Subcutaneous adipose tissue (tissue), 4 donors: Measurements from ENCODE around the gene CCDC181. TPM values are rescaled to one million over a fixed set of nuclear protein-coding genes. Genes with fewer than 3 reads are reported as not detected.

Source experiments
- total RNA-seq, 4 donors: library from RNA; depleted of rRNA; stranded (reverse); fragments of >200 nt; gene quantifications; one replicate each; pipeline ENCODE4 v1.1.0, GENCODE V29; 2016
- TF ChIP-seq, protein P1 (sequence below): fragments of 450-650 bp; IDR thresholded peaks from one replicate; pipeline ENCODE4 v1.5.1; 2016; ENCODE audit warnings: low read depth, mild to moderate bottlenecking, control low read depth, antibody characterized with exemption, moderate library complexity

CCDC181 gene
- not detected for total RNA-seq

DNA sequence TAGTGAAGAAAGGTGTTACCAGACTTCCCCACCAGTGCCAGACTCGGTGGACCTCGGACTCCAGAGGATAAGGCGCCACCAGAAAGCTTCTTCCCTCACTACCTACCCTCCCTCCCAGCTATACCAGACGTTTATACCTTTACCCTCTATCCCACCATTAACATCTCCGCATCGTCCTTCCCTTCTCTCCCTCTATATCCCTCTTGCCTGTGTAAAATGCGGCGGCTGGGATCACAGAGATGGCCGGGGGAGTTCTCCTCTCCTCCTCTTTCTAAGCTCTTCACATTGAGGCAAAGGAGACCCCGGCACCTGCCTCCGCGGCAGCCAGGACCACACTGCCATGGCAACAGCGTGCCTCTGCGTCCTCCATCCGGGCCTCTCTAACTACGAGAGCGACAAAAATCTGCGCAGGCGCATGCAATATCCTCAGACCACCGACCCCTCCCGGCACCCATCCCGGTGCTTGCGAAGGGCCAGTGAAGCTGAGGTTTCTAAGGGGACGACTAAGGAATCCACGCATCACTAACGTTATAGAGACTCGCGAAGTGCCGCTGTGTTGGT is at the start of gene CCDC181:
CCDC181 (minus strand) TSS at position 394 of the 561 bp plus-strand sequence. CDS start 2,547 bp downstream, outside the sequence.
- TF ChIP-seq, protein P1, sequence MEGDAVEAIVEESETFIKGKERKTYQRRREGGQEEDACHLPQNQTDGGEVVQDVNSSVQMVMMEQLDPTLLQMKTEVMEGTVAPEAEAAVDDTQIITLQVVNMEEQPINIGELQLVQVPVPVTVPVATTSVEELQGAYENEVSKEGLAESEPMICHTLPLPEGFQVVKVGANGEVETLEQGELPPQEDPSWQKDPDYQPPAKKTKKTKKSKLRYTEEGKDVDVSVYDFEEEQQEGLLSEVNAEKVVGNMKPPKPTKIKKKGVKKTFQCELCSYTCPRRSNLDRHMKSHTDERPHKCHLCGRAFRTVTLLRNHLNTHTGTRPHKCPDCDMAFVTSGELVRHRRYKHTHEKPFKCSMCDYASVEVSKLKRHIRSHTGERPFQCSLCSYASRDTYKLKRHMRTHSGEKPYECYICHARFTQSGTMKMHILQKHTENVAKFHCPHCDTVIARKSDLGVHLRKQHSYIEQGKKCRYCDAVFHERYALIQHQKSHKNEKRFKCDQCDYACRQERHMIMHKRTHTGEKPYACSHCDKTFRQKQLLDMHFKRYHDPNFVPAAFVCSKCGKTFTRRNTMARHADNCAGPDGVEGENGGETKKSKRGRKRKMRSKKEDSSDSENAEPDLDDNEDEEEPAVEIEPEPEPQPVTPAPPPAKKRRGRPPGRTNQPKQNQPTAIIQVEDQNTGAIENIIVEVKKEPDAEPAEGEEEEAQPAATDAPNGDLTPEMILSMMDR: no peak

DNA sequence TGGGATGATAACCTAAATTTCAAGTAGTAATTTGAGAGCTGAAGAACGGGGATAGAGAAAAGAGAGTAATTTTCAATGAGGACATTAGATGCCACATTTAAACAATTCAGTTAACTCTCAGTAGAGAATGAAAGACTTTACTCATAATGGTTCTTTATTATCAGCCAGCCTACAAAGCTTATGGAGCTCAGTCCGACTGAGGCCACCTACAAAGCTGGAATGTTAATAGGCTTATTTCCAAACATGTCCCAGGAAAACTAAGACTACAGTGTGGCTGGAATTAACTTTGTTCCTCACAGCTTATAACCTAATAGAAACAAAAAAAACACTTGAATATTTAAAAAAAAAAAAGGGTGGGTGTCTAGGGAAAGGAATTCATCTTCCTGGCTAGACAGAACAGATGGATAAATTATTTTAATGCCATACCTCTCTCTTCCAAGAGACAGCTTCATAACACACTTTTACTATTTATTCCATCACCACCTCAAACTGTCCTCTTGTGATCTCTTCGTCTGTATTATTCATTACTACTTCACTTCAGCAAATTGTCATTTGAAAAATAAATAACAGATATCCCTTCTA is 48.6 kb upstream of the CCDC181 start:
- TF ChIP-seq, protein P1: no peak

DNA sequence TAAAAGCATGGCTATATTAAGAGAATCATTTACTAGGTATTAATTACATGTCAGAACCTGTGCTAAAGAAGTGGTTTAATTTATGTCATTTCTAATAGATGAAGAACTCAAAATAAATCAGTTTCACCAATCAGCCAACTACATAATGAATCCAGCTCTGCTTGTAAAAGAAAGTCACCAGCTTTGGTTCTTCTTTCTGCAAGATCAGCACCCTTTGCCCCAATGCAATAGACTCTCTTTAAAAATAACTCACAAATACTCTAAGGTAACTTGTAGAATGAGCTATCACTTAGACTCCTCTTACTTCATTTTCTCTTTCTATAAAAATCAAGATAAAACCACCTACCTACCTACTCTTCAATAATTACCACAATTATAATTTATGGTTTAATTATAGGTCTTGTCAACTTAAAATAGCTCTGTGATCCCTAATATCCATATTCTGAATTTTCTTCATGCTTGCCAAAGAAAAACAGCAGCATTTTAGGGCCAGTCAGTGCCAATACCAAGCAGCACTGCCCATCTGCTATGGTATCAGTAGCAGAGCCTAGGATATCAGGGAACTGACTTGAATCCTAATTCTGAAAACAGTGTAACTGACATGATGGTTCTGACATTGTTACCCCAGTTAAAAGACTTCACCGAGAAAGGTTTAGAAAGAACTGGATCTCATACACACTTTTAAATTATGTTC is 47.2 kb upstream of the CCDC181 start:
- TF ChIP-seq, protein P1: no peak

DNA sequence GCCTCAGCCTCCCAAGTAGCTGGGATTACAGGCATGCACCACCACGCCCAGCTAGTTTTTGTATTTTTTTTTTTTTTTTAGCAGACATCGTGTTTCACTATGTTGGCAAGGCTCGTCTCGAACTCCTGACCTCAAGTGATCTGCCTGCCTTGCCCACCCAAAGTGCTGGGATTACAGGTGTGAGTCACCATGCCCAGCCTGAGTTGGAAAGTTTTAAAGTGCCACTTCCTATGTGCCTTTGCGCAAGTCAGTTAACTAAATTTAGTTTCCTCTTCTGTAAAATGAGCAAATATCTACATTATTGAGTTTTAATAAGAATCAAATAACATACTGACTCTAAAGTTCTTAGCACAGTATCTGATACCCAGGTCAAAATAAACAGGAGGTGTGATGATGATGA is 46.1 kb upstream of the CCDC181 start:
- TF ChIP-seq, protein P1: no peak

DNA sequence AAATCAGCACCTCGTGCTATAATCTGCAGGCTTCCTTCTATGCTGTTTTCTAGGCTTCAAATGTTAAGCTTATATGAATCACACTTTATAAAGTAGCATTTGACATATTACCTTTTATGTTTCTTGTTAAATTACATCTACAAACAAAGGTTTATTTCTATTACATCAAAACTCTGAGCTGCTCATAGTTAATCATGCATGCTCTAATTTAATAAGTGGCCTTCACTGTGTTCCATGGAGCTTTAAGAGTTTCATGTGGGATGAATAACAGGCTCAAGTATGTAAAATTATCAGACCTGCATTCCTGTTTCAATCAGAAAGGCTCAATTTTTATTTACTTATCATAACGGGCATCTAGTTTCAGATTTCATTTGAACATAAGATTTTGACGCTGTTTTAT is 45.5 kb upstream of the CCDC181 start:
- TF ChIP-seq, protein P1: no peak

DNA sequence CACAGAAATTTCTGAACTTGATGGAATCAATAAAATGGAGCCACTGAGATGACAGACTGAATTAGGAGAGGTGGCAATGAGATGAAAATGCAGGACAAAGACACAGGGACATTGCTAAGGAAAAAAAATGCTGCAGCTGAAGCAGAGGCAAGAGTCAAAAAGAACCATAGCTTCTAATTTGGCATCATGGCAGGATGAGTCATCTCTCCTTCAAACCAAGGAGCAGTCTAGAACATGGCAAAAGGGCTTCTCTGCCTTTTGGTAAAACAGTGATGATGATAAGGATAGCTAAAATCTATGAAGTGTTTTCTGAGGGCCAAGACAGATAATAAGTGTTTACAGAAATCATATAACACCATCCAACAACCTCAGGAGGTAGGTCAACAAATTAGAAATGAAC is 41.7 kb upstream of the CCDC181 start:
- TF ChIP-seq, protein P1: no peak
